ENCODE measurements around the gene TOM1L2.

Gene TOM1L2

GRCh38 chr17:17933775-17934174 lies 38.4 kb downstream of the TOM1L2 start:
- Histone ChIP-seq H3K4me1 (ENCODE audit: low read depth, poor library complexity, severe bottlenecking) (peaks cover 38% of the 10 kb centered on the region), H3K36me3 (ENCODE audit: insufficient read depth) (no peaks in the 10 kb centered on the region), H2AFZ (ENCODE audit: low read depth) (no peak overlapping the region), H3K27ac (no peak overlapping the region), H3K9ac (no peak overlapping the region), H3K4me2 (no peak overlapping the region), H3K4me3 (IDR thresholded peaks at IDR 0.05; ENCODE audit: insufficient read depth, low read depth, low read length) (no peak overlapping the region), H3K79me2 (ENCODE audit: insufficient read depth, low read depth) (no peaks in the 10 kb centered on the region), H4K20me1 (ENCODE audit: insufficient read depth) (no peaks in the 10 kb centered on the region), H3K27me3 (ENCODE audit: insufficient read depth, low read depth) (no peaks in the 10 kb centered on the region)
- TF ChIP-seq CTCF (conservative IDR thresholded peaks at IDR 0.05; ENCODE audit: low read depth, low read length): no peak

GRCh38 chr17:17931159-17931558 lies 41.0 kb downstream of the TOM1L2 start:
- no peak for TF ChIP-seq CTCF (conservative IDR thresholded peaks at IDR 0.05; ENCODE audit: low read depth, low read length)
- Histone ChIP-seq H3K9ac (no peak overlapping the region), H3K27ac (no peak overlapping the region), H3K27me3 (ENCODE audit: insufficient read depth, low read depth) (no peaks in the 10 kb centered on the region), H3K4me1 (ENCODE audit: low read depth, poor library complexity, severe bottlenecking) (peaks cover 39% of the 10 kb centered on the region), H3K4me3 (IDR thresholded peaks at IDR 0.05; ENCODE audit: insufficient read depth, low read depth, low read length) (no peak overlapping the region), H3K36me3 (ENCODE audit: insufficient read depth) (no peaks in the 10 kb centered on the region), H3K4me2 (no peak overlapping the region), H2AFZ (ENCODE audit: low read depth) (no peak overlapping the region), H3K79me2 (ENCODE audit: insufficient read depth, low read depth) (no peaks in the 10 kb centered on the region), H4K20me1 (ENCODE audit: insufficient read depth) (no peaks in the 10 kb centered on the region)

GRCh38 chr17:17930674-17931073 lies 41.5 kb downstream of the TOM1L2 start:
- no peaks in the 10 kb centered on the region for H3K79me2 ChIP-seq (ENCODE audit: insufficient read depth, low read depth)
- no peak overlapping the region for H3K4me3 ChIP-seq (IDR thresholded peaks at IDR 0.05; ENCODE audit: insufficient read depth, low read depth, low read length)
- no peak overlapping the region for H2AFZ ChIP-seq (ENCODE audit: low read depth)
- H3K9ac ChIP-seq: no peak overlapping the region
- H4K20me1 ChIP-seq (ENCODE audit: insufficient read depth): no peaks in the 10 kb centered on the region
- H3K27ac ChIP-seq: no peak overlapping the region
- no peak overlapping the region for H3K4me2 ChIP-seq
- no peak for TF ChIP-seq CTCF (conservative IDR thresholded peaks at IDR 0.05; ENCODE audit: low read depth, low read length)
- H3K36me3 ChIP-seq (ENCODE audit: insufficient read depth): no peaks in the 10 kb centered on the region
- no peaks in the 10 kb centered on the region for H3K27me3 ChIP-seq (ENCODE audit: insufficient read depth, low read depth)
- peaks cover 44% of the 10 kb centered on the region for H3K4me1 ChIP-seq (ENCODE audit: low read depth, poor library complexity, severe bottlenecking)

- H3K79me2 ChIP-seq (ENCODE audit: insufficient read depth, low read depth): no peaks in the 10 kb centered on the region
- no peaks in the 10 kb centered on the region for H4K20me1 ChIP-seq (ENCODE audit: insufficient read depth)
- no peak overlapping the region for H3K4me3 ChIP-seq (IDR thresholded peaks at IDR 0.05; ENCODE audit: insufficient read depth, low read depth, low read length)
- H3K9ac ChIP-seq: no peak overlapping the region
- H3K27me3 ChIP-seq (ENCODE audit: insufficient read depth, low read depth): no peaks in the 10 kb centered on the region
- H3K4me1 ChIP-seq (ENCODE audit: low read depth, poor library complexity, severe bottlenecking): peaks cover 41% of the 10 kb centered on the region
- H3K27ac ChIP-seq: no peak overlapping the region
- no peaks in the 10 kb centered on the region for H3K36me3 ChIP-seq (ENCODE audit: insufficient read depth)
- H2AFZ ChIP-seq (ENCODE audit: low read depth): no peak overlapping the region
- TF ChIP-seq CTCF (conservative IDR thresholded peaks at IDR 0.05; ENCODE audit: low read depth, low read length): no peak
- H3K4me2 ChIP-seq: no peak overlapping the region
Measured at GRCh38 chr17:17929655-17930380, 42.4 kb downstream of the TOM1L2 start.
